OCI-LY3 (cell line): ENCODE results near the gene GPR55.

Source experiments
- H2AFZ ChIP-seq: fragments of 200-600, 300-600 bp; shearing (Covaris generic); 2 replicates; pipeline ENCODE4 v1.6.0; 2014; ENCODE audit warnings: antibody characterized with exemption, low read depth, low read length
- H3K27ac ChIP-seq: fragments of 200-600, 300-600 bp; sonication (generic); 2 replicates; pipeline ENCODE4 v1.5.1; 2014; ENCODE audit warnings: mild to moderate bottlenecking, low read length, moderate library complexity, mixed read lengths
- H3K27me3 ChIP-seq: fragments of 200-600, 300-600 bp; sonication (generic); 2 replicates; pipeline ENCODE4 v1.6.1; 2014; ENCODE audit warnings: low read depth, low read length, mixed read lengths
- H3K36me3 ChIP-seq: fragments of 200-600, 300-600 bp; sonication (generic); replicated peaks from 2 replicates; pipeline ENCODE3; 2014; ENCODE audit warnings: low read depth, low read length, mixed read lengths
- H3K4me1 ChIP-seq: fragments of 300-600, 200-600 bp; sonication (generic); 2 replicates; pipeline ENCODE4 v1.6.1; 2014; ENCODE audit warnings: low read length, mixed read lengths
- H3K4me2 ChIP-seq: fragments of 200-600, 300-600 bp; sonication (generic); 2 replicates; pipeline ENCODE4 v1.6.1; 2014; ENCODE audit warnings: low read length, mixed read lengths
- H3K4me3 ChIP-seq: fragments of 300-600, 200-600 bp; sonication (generic); 2 replicates; pipeline ENCODE4 v1.5.1; 2014; ENCODE audit warnings: antibody characterized with exemption, mild to moderate bottlenecking, low read length, moderate library complexity
- H3K79me2 ChIP-seq: fragments of 300-600, 200-600 bp; shearing (Covaris generic); 2 replicates; pipeline ENCODE4 v1.6.1; 2014; ENCODE audit warnings: mild to moderate bottlenecking, low read length, mixed read lengths
- H3K9ac ChIP-seq: fragments of 300-600, 200-600 bp; shearing (Covaris generic); 2 replicates; pipeline ENCODE4 v1.6.0; 2014; ENCODE audit warnings: mild to moderate bottlenecking, low read length, moderate library complexity
- H3K9me3 ChIP-seq: fragments of 200-600, 300-600 bp; shearing (Covaris generic); 2 replicates; pipeline ENCODE4 v1.6.1; 2014; ENCODE audit warnings: low read length, mixed read lengths; ENCODE audit not compliant: insufficient read depth
- H4K20me1 ChIP-seq: fragments of 200-600, 300-600 bp; sonication (generic); 2 replicates; pipeline ENCODE4 v1.6.1; 2016; ENCODE audit warnings: low read length, mixed read lengths; ENCODE audit not compliant: insufficient read depth
- CTCF ChIP-seq: fragments of 200-600, 300-600 bp; sonication (generic); IDR thresholded peaks from 2 replicates; pipeline ENCODE4 v1.5.1; 2014; ENCODE audit warnings: antibody characterized with exemption, low read length, low read depth
- EZH2phosphoT487 ChIP-seq: fragments of 200-600 bp; shearing (Covaris generic); IDR thresholded peaks from 2 replicates; pipeline ENCODE4 v1.6.1; 2018; ENCODE audit warnings: antibody characterized with exemption, mixed run types, low read depth

GPR55 gene

GRCh38 chr2:230864122-230864604 lies 60.9 kb downstream of the GPR55 start:
- H3K27ac ChIP-seq = peak overlapping the region; percentile 62; the same call in 1 of the 2 replicates
- H3K79me2 ChIP-seq = peaks cover 56% of the 10 kb centered on the region
- peaks cover 12% of the 10 kb centered on the region; the same call in 1 of the 2 replicates for H4K20me1 ChIP-seq
- peak overlapping the region; percentile 95 for H2AFZ ChIP-seq
- H3K9me3 ChIP-seq = no peaks in the 10 kb centered on the region
- peaks cover 62% of the 10 kb centered on the region for H3K4me1 ChIP-seq
- peak overlapping the region; percentile 100 for H3K4me3 ChIP-seq
- H3K9ac ChIP-seq = peak overlapping the region; percentile 88
- H3K36me3 ChIP-seq = peaks cover 25% of the 10 kb centered on the region
- H3K27me3 ChIP-seq = no peaks in the 10 kb centered on the region
- H3K4me2 ChIP-seq = peak overlapping the region; percentile 99
- TF ChIP-seq CTCF = no peak
- TF ChIP-seq EZH2phosphoT487 = no peak

GRCh38 chr2:230863442-230864121 lies 61.5 kb downstream of the GPR55 start:
- Histone ChIP-seq H3K4me1 (peaks cover 56% of the 10 kb centered on the region), H3K4me2 (peak overlapping the region; percentile 99), H4K20me1 (peaks cover 12% of the 10 kb centered on the region; the same call in 1 of the 2 replicates), H3K9ac (peak overlapping the region; percentile 88; the same call in 1 of the 2 replicates), H3K9me3 (no peaks in the 10 kb centered on the region), H3K4me3 (peak overlapping the region; percentile 100), H3K36me3 (peaks cover 19% of the 10 kb centered on the region), H3K27me3 (0 out of 2 replicates have a peak, but pooled peaks cover 2% of the 10 kb centered on the region), H2AFZ (no peak overlapping the region), H3K27ac (no peak overlapping the region), H3K79me2 (peaks cover 50% of the 10 kb centered on the region)
- TF ChIP-seq EZH2phosphoT487 (no peak), CTCF (no peak)

DNA sequence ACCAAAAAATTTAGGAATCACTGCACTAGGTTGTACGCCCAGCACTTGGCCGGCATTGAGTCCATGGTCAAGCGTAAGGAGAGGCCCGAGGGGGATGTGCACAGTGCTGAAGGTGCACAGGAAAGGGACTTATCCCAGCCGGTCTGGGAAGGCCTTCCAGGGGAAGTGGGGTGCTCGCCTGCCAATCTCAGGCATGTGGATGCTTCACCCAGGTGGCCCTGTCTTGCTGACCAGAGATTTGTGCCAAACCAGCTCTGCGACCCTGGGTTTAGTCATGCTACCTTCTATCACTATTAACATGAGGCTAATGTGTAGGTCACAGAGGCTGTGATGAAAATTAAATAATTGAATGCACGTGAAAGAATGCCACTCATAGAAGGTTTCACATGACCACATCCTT lies 62.0 kb downstream of the GPR55 start:
- peaks cover 16% of the 10 kb centered on the region for H3K36me3 ChIP-seq
- H2AFZ ChIP-seq = no peak overlapping the region
- H3K79me2 ChIP-seq = peaks cover 45% of the 10 kb centered on the region
- TF ChIP-seq EZH2phosphoT487 (no peak), CTCF (no peak)
- 0 out of 2 replicates have a peak, but pooled peaks cover 3% of the 10 kb centered on the region for H3K27me3 ChIP-seq
- H4K20me1 ChIP-seq = peaks cover 12% of the 10 kb centered on the region; the same call in 1 of the 2 replicates
- H3K9ac ChIP-seq = no peak overlapping the region
- H3K4me3 ChIP-seq = no peak overlapping the region
- no peak overlapping the region for H3K4me2 ChIP-seq
- peaks cover 50% of the 10 kb centered on the region for H3K4me1 ChIP-seq
- no peaks in the 10 kb centered on the region for H3K9me3 ChIP-seq
- H3K27ac ChIP-seq = no peak overlapping the region

- H3K9ac ChIP-seq = no peak overlapping the region
- H3K4me2 ChIP-seq = peak overlapping the region; percentile 64
- H3K36me3 ChIP-seq = peaks cover 16% of the 10 kb centered on the region
- peaks cover 12% of the 10 kb centered on the region; the same call in 1 of the 2 replicates for H4K20me1 ChIP-seq
- no peaks in the 10 kb centered on the region for H3K9me3 ChIP-seq
- H3K4me1 ChIP-seq = peaks cover 45% of the 10 kb centered on the region
- peaks cover 37% of the 10 kb centered on the region for H3K79me2 ChIP-seq
- H3K27ac ChIP-seq = no peak overlapping the region
- TF ChIP-seq EZH2phosphoT487 (no peak), CTCF (no peak)
- no peak overlapping the region for H2AFZ ChIP-seq
- peak overlapping the region; percentile 46; the same call in 1 of the 2 replicates for H3K4me3 ChIP-seq
- 0 out of 2 replicates have a peak, but pooled peaks cover 3% of the 10 kb centered on the region for H3K27me3 ChIP-seq
These were observed 62.8 kb downstream of the GPR55 start for GRCh38 chr2:230862292-230862691.
